GM12801 (cell line): ENCODE data around the gene CDNF.

Source experiments
- TF ChIP-seq, protein P1 (sequence below): IDR thresholded peaks from one replicate; pipeline ENCODE4 v1.5.1; 2011; ENCODE audit warnings: control low read depth; ENCODE audit not compliant: insufficient read length; ENCODE audit errors: extremely low read depth

CDNF gene

DNA sequence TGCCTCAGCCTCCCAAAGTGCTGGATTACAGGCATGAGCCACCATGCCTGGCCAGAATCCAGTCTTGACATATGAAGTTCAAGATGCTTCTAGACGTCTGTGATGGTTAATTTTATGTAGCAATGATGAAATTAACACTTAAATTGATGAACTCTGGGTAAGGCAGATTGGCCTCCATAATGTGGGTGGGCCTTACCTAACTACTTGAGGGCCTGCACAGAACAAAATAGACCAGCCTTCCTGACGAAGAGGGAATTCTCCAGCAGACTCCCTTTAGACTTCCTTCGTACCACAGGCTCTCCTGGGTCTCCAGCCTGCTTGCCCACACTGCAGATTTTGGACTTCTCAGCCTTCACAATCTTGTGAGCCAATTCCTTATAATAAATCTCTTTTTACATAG lies 4.7 kb downstream of the CDNF start:
- TF ChIP-seq, protein P1, sequence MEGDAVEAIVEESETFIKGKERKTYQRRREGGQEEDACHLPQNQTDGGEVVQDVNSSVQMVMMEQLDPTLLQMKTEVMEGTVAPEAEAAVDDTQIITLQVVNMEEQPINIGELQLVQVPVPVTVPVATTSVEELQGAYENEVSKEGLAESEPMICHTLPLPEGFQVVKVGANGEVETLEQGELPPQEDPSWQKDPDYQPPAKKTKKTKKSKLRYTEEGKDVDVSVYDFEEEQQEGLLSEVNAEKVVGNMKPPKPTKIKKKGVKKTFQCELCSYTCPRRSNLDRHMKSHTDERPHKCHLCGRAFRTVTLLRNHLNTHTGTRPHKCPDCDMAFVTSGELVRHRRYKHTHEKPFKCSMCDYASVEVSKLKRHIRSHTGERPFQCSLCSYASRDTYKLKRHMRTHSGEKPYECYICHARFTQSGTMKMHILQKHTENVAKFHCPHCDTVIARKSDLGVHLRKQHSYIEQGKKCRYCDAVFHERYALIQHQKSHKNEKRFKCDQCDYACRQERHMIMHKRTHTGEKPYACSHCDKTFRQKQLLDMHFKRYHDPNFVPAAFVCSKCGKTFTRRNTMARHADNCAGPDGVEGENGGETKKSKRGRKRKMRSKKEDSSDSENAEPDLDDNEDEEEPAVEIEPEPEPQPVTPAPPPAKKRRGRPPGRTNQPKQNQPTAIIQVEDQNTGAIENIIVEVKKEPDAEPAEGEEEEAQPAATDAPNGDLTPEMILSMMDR: no peak

DNA sequence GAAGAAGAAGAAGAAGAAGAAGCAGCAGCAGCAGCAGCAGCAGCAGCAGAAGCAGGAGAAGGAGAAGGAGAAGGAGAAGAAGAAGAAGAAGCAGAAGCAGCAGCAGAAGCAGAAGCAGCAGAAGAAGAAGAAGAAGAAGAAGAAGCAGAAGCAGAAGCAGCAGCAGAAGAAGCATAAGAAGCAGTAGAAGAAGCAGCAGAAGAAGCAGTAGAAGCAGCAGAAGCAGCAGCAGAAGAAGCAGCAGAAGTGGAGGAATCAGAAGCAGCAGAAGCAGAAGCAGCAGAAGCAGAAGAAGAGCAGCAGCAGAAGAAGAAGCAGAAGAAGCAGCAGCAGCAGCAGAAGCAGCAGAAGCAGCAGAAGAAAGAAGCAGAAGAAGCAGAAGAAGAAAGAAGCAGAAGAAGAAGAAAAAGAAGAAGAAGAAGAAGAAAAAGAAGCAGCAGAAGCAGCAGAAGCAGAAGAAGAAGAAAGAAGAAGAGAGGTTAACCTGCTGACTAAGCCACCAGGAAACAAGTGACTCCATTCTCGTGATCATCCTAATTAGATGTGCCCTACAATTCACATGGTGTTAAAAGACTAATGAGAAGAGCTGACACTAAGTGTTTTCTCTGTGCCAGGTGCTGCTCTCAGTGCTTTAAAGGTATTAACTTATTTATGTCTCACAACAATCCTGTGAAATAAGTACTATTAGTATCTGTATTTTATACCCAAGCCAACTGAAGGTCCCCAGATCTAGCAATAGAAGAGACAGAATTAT lies 11.6 kb downstream of the CDNF start:
- TF ChIP-seq, protein P1: no peak

DNA sequence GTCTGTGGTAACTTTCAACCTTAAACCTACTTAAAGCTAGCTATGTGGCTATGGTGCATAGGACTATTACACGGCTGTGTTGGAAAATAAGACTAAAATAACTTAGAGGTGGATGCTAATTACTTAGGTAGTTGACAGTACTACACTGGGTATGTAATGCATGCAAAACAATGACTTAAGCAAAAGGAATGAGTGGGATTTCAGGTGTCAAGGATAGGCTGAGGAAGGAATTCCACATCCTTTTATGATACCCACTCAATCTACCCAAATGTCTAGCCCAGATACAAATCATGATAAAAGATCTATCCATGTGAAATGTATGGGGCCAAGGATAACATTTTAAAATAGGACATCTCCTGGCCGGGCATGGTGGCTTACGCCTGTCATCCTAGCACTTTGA lies 13.9 kb downstream of the CDNF start:
- TF ChIP-seq, protein P1: no peak

DNA sequence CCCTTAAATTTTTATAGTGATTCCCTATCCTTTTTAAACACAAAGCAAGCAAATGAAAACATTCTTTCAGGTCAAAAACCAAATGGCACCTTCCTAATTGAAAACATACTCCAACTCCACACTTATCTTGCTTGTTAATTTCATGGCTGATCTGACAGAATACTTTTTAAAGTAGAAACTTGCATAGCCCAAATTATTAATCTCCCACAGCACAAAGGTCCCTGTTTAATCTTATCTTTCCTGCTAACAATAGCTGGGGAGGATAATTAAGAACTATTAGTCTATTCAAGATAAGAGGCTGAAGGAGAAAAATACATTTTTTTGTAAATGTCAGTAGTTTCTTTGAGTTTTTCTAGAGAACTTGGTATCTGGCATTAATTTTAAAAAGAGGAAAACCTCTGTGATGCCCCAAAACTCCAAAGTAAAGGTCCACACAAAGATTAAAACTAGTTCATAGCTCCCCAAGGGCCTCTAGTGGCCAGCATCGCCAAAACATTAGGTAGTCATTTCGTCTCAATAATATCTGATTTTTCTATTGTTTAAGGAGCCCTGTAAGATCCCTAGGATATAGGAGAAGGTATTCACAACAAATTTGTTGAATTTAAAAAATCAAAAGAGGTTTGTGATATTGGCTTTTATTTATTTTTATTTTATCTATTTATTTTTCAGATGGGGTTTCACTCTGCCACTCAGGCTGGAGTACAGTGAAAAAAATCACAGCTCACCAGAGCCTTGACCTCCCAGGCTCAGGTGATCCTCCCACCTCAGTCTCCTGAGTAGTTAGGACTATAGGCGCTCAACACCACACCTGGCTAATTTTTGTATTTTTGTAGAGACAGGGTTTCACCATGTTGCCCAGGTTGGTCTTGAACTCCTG lies 14.7 kb downstream of the CDNF start:
- TF ChIP-seq, protein P1: no peak

DNA sequence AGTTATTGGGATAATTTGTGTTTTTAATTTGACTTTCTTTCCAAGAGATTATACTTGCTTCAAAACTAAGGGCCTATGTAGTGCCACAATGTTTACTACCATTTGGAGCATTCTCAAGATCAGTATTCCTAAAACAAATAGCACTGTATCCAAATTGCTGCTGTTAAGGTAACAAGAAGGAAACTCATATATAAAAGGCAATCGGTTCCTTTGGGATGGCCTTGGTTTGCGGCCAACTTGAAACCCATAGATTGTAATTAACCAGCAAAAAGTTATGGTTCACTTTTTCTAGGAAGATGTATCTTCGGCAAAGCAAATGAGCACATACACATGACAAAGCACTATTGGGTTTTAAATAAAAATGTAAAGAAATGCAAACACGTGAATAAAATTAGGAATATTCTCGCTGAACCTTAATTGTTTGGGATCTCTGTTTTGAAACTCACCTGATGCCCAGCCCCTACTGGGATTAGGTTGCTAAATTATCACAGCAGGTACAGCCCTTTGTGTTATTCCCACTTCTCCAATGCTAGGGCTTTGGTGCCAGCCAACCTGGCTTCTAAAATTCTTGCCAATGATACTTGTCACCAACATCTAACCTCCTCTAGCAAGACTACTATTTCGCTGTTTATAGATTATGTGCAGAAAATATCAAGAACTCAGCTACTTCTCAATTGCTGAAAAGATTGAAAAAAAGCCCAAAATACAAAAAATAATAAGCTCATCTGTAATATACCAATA lies 16.0 kb downstream of the CDNF start:
- TF ChIP-seq, protein P1: no peak

DNA sequence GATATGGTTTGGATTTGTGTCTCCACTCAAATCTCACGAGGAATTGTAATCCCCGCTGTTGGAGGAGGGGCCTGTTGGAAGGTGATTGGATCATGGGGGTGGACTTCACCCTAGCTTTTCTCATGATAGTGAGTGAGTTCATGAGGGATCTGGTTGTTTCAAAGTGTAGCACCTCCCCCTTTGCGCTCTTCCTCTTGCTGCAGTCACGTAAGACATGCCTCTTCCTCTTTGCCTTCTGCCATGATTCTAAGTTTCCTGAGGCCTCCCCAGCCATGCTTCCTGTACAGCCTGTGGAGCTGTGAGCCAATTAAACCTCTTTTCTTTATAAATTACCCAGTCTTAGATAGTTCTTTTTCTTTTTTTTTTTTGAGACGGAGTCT lies 17.1 kb downstream of the CDNF start:
- TF ChIP-seq, protein P1: no peak
